DND-41 (cell line): Measurements from ENCODE around the gene AQP5.
"Not testable (repeated sequence)": the region's sequence is repeated elsewhere in the genome, so short reads cannot be mapped to it uniquely, and the experiment has no call there.

Experiments
- ATAC-seq: fragments of 200-7000 bp; cut with Tn5 transposase; 3 replicates; pipeline ENCODE4 v1.9.1; 2021; ENCODE audit warnings: low read depth; ENCODE audit not compliant: insufficient read depth
- DNase-seq: peaks from one replicate; pipeline ENCODE4 v3.0.0-alpha.2; 2020
- H2AFZ ChIP-seq: 2 replicates; pipeline ENCODE4 v1.6.0; 2012; ENCODE audit warnings: low read depth, low read length
- H3K27ac ChIP-seq: 2 replicates; pipeline ENCODE4 v1.5.1; 2012; ENCODE audit warnings: low read length, inconsistent platforms
- H3K27me3 ChIP-seq: fragments of 200-600 bp; sonication (generic); 2 replicates; pipeline ENCODE4 v1.6.0; 2012; ENCODE audit warnings: low read length, mild to moderate bottlenecking, inconsistent platforms; ENCODE audit not compliant: insufficient read depth, poor library complexity
- H3K36me3 ChIP-seq: 2 replicates; pipeline ENCODE4 v1.5.1; 2012; ENCODE audit warnings: low read length, inconsistent platforms; ENCODE audit not compliant: insufficient read depth
- H3K4me1 ChIP-seq: 2 replicates; pipeline ENCODE4 v1.5.1; 2012; ENCODE audit warnings: mild to moderate bottlenecking, low read length; ENCODE audit not compliant: insufficient read depth
- H3K4me2 ChIP-seq: 2 replicates; pipeline ENCODE4 v1.6.0; 2012; ENCODE audit warnings: mild to moderate bottlenecking, moderate library complexity, low read length, inconsistent platforms; ENCODE audit not compliant: insufficient read depth
- H3K4me3 ChIP-seq, 2 experiments: fragments of 200-600 bp in 1 of 2; shearing (Covaris generic) in 1 of 2; 2 replicates each; pipeline ENCODE4 v1.5.1; 2012 to 2016; ENCODE audit warnings: inconsistent platforms in 2 of 2, low read length in 2 of 2, mild to moderate bottlenecking in 2 of 2, low read depth in 1 of 2, moderate library complexity in 1 of 2
- H3K79me2 ChIP-seq: 2 replicates; pipeline ENCODE4 v1.6.0; 2012; ENCODE audit warnings: low read length, inconsistent platforms; ENCODE audit not compliant: insufficient read depth
- H3K9ac ChIP-seq: 2 replicates; pipeline ENCODE4 v1.6.0; 2012; ENCODE audit warnings: low read depth, mild to moderate bottlenecking, inconsistent platforms, low read length, moderate library complexity
- H3K9me3 ChIP-seq: 2 replicates; pipeline ENCODE4 v1.5.1; 2012; ENCODE audit warnings: low read length, moderate library complexity, mild to moderate bottlenecking, inconsistent platforms; ENCODE audit not compliant: insufficient read depth, severe bottlenecking
- H4K20me1 ChIP-seq: 2 replicates; pipeline ENCODE4 v1.6.0; 2012; ENCODE audit warnings: low read length; ENCODE audit not compliant: insufficient read depth
- EZH2 ChIP-seq: IDR thresholded peaks from 3 replicates; pipeline ENCODE4 v1.6.1; 2012; ENCODE audit warnings: borderline replicate concordance, low read depth, mild to moderate bottlenecking, moderate library complexity, low read length, inconsistent platforms; ENCODE audit not compliant: severe bottlenecking
- TF ChIP-seq, protein P1 (sequence below): IDR thresholded peaks from 2 replicates; pipeline ENCODE4 v1.5.1; 2012; ENCODE audit warnings: borderline replicate concordance, low read length, moderate library complexity, mild to moderate bottlenecking; ENCODE audit not compliant: poor library complexity, severe bottlenecking; ENCODE audit errors: extremely low read depth

AQP5 gene

DNA sequence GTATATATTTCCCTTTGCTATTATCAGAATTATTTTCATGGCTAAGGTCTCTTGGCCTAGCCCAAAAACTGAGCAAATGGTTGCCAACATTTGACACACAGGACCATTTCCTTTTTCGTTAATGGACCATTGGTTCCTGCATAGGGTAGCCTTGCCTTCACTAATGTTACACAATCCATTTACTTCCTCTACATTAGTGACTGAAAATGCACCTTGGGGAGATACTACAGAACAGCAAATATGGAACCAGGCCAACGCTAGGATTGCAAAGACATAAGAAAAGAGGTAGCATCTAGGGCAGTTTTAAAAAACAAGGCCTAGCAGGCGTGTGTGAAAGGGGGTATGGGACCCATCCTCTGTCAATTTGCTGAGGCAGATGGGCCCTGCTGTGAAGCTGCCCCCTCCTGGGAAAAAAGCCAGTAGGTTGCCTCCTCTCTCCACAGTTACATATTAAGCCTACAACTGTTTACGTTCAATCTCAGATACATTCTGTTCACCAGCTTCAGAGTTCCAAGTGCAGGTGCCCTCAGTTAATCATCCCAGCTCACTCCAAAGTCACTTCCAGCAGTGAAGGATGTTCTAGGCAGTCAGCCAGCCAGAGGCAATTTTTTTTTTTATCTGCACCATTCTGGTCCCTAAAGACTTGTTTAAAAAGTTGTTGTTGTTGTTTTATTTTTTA is 26.1 kb downstream of the AQP5 start:
- Histone ChIP-seq H3K36me3 (peaks cover 60% of the 10 kb centered on the region), H3K79me2 (no peaks in the 10 kb centered on the region), H3K27me3 (no peaks in the 10 kb centered on the region), H3K27ac (no peak overlapping the region), H3K9ac (no peak overlapping the region), H3K9me3 (no peaks in the 10 kb centered on the region), H4K20me1 (0 out of 2 replicates have a peak, but pooled peaks cover 2% of the 10 kb centered on the region), H3K4me1 (no peaks in the 10 kb centered on the region), H2AFZ (no peak overlapping the region), H3K4me3 (no peak overlapping the region), H3K4me2 (no peak overlapping the region)
- ATAC-seq (no peak), DNase-seq (no peak)
- TF ChIP-seq, protein P1, sequence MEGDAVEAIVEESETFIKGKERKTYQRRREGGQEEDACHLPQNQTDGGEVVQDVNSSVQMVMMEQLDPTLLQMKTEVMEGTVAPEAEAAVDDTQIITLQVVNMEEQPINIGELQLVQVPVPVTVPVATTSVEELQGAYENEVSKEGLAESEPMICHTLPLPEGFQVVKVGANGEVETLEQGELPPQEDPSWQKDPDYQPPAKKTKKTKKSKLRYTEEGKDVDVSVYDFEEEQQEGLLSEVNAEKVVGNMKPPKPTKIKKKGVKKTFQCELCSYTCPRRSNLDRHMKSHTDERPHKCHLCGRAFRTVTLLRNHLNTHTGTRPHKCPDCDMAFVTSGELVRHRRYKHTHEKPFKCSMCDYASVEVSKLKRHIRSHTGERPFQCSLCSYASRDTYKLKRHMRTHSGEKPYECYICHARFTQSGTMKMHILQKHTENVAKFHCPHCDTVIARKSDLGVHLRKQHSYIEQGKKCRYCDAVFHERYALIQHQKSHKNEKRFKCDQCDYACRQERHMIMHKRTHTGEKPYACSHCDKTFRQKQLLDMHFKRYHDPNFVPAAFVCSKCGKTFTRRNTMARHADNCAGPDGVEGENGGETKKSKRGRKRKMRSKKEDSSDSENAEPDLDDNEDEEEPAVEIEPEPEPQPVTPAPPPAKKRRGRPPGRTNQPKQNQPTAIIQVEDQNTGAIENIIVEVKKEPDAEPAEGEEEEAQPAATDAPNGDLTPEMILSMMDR, result no peak
- TF ChIP-seq EZH2, result no peak

DNA sequence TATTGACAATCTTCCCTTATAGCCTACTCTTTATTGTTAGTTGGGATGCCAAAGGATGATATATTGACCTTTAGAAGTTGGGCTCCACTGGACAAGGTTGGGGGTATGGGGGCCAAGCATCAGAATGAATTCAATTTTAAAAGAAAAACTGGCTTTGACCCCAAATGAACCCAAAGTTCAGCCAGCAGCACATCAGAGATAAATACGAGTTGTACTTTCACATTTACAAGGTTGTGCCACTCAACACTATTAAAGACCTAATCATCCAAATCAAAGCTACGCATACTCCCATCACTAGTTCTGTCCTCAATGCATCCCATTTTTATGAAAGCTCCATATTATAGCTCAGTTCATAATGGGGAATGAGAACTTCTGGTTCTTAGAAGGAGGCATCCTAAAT is 27.7 kb downstream of the AQP5 start:
- not testable (repeated sequence) for H3K79me2 ChIP-seq, H3K27me3 ChIP-seq, H3K4me2 ChIP-seq, ATAC-seq, H3K27ac ChIP-seq, H3K9me3 ChIP-seq, H2AFZ ChIP-seq, H4K20me1 ChIP-seq, DNase-seq, H3K4me3 ChIP-seq, H3K4me1 ChIP-seq, H3K9ac ChIP-seq
- peaks cover 76% of the 10 kb centered on the region for H3K36me3 ChIP-seq

DNA sequence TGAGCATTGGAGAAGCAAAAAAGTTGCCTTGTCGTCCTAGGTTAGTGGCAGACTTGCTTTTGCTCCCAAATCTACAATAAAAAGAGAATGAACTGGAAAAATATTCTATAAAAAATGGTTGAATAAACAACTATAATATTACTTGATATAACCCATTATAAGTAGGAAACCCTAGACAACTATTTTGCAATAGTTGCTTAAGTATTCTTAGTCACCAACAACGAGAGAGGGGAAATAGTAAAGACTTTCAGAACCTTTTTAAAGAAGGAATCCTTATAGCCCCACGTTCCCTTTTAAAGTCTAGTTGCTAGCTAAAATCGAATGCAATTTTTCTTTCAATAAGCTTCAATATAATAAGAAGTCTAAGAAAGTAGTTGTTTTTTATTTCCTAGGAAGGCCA is 28.6 kb downstream of the AQP5 start:
- DNase-seq, result no peak

DNA sequence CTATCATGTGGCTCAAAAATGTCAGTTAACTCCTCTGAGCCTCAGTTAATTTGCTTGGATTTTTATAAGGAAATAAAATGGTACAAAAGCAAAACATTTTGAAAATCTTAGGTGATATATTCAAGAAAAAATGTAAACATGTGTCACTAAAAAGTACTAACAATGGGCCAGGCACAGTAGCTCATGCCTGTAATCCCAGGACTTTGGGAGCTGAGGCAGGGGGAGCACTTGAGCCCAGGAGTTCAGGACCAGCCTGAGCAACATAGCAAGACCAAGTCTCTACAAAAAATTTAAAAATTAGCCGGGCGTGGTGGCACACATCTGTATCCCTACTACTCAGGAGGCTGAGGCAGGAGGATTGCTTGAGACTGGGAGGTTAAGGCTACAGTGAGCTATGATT is 36.8 kb downstream of the AQP5 start:
- no peak overlapping the region for H3K27ac ChIP-seq
- no peaks in the 10 kb centered on the region for H3K4me1 ChIP-seq
- no peak overlapping the region for H2AFZ ChIP-seq
- H3K79me2 ChIP-seq, result peaks cover 4% of the 10 kb centered on the region; the same call in 1 of the 2 replicates
- no peak for DNase-seq
- H4K20me1 ChIP-seq, result no peaks in the 10 kb centered on the region
- no peaks in the 10 kb centered on the region for H3K27me3 ChIP-seq
- TF ChIP-seq EZH2, result no peak
- TF ChIP-seq, protein P1, result no peak
- no peaks in the 10 kb centered on the region for H3K9me3 ChIP-seq
- H3K36me3 ChIP-seq, result peaks cover 96% of the 10 kb centered on the region
- no peak overlapping the region for H3K4me2 ChIP-seq
- no peak overlapping the region for H3K4me3 ChIP-seq
- no peak for ATAC-seq
- no peak overlapping the region for H3K9ac ChIP-seq

More for the DNA sequence above, 28.6 kb downstream of the AQP5 start:
- Histone ChIP-seq H4K20me1 (0 out of 2 replicates have a peak, but pooled peaks cover 2% of the 10 kb centered on the region), H3K4me3 (no peak overlapping the region), H3K4me2 (no peak overlapping the region), H3K36me3 (peaks cover 85% of the 10 kb centered on the region), H3K27me3 (no peaks in the 10 kb centered on the region), H3K27ac (no peak overlapping the region), H3K9me3 (no peaks in the 10 kb centered on the region), H2AFZ (no peak overlapping the region), H3K9ac (no peak overlapping the region), H3K4me1 (no peaks in the 10 kb centered on the region), H3K79me2 (no peaks in the 10 kb centered on the region)
- TF ChIP-seq EZH2, result no peak
- TF ChIP-seq, protein P1, result no peak
- no peak for ATAC-seq
